IPS DF 19.7 (cell line): ENCODE data around the gene MVB12B.
A peak's percentile ranks its signal among the peaks of the same experiment; 100 is the strongest.
"Not testable (repeated sequence)": the region's sequence is repeated elsewhere in the genome, so short reads cannot be mapped to it uniquely, and the experiment has no call there.

Experiments
- DNase-seq: peaks from one replicate; pipeline ENCODE4 v3.0.0-alpha.2; 2013; ENCODE audit warnings: low read depth, low spot score

MVB12B gene

DNA sequence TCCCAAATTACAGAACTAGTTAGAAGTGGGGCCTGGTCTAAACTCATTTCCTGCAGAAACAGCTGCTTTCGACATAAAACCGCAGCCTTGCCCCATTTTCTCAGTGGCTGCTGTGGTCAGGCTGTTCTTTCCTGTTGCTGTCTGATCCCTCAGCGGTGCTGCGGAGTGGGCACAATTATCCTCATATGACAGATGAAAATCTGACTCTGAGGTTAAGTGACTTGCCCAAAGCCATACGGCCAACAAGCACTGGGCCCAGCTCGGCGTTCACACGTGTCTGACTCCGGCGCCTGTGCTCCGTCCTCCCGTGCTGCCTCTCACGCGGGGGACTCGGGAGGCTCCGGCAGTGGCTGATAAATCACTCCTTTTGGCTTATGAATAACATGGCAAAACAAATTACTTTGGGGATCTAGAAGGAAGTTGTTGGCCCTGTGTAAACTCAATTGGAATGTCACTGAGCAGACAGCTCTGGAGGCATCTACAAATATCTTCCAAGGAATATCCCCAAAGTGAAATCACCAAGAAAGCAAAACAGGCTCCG, 144.5 kb downstream of the MVB12B start:
- DNase-seq, result no peak

DNA sequence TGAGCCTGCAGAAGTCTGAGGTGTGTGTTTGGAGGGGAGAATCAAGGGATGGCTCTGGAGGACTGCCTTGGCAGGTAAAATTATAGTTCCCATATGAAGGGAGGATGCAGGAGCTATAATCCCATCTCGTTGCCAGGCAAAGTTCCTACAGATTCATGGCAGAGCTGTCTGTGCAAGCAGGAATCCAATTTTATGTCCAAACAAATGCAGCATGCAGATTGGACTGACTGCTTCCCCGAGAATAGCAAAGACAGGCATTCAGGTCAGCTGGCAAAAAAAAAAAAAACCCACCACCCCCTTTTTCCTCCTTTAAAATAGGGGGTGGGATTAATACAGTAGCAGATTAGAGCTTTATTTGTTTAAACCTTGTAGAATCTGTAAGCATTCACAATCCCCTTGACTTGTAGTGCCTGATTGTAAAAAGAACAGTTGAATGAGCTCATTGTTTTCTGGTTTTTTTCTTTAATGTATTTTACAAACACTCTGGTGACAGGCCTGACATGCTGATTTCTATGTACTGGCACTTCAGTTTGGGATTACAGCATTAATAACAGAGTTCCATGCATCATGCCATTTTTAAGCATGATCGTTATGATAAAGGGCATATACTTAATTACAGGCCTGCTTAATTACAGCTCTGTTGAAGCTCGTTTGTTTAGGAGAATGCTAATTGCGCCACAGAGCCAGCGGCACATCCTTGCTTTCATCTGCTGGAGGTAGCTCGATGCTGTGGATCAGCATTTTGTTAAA, 145.7 kb downstream of the MVB12B start:
- DNase-seq, result no peak

DNA sequence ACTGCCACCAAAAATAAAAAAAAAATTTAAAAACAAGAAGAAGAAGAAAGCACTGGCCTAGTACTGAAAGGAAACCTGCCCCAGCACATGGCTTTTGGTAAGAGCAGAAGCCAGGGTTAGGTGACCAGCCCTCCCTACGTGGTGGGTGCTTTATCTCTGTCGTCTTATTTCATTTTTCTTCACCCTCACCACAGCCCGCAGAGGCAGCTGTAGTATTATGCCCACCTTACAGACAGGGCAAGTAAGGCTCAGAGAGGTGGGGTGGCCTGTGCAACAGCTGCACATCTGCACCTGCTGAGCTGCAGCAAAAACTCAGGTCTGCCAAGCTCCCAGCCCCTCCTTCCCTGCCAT, 146.3 kb downstream of the MVB12B start:
- DNase-seq, result no peak

DNA sequence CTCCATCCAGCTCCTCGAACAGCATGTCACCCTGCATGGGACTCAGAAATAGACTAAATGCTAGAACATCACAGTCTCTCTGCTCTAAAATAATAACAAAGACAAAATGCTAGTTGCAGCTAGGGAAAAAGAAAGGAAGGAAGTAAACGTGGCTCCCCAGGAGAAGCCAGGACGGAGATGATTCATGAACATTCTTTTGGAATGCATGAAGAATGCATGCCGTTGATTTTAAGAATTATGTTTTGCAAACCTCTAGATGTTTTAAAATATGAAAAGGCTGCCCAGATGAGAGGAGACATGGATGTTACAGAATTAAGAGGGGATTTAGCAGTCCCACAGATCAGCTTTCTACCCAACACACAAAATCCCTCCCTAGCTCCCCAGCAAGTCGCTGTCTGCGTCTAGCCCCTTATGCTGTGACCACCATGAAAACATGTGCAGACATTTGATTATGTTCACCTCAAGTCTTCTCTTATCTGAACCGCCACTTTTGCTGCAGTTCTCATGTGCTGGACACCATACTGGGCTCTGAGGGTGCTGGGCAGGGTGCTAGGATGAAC, 147.7 kb downstream of the MVB12B start:
- no peak for DNase-seq

DNA sequence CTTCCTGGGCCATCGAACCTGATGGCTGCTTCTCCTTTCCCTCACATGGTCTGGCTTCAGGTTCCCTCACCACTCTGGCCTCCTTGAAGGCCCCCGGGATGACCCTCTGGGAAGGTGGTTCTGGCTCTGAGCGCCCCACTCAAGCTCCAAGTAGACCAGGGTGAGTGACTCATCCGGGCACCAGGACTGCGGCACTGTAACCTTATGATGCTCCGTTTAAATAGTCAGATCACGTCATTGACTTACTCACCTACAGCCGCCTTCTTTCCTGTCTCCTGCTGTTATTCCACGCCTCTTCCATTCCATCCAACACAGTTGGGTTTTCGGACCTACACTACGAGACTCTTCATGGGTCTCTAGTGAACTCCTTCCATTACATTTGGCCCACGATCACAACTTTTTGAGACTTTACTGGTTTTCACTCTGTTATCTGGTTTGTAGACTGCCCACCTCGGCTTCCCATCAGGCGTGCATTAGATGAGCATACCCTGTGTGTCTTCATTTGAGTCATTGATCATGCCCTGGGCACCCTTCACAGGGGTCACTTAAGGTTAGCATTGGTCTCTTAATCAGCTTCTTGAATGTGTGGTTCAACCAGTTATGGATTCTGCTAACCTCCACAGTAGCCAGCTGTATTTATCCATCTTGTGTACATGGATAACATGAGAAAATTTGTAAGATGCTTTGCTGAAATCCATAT, 148.3 kb downstream of the MVB12B start:
- no peak for DNase-seq

DNA sequence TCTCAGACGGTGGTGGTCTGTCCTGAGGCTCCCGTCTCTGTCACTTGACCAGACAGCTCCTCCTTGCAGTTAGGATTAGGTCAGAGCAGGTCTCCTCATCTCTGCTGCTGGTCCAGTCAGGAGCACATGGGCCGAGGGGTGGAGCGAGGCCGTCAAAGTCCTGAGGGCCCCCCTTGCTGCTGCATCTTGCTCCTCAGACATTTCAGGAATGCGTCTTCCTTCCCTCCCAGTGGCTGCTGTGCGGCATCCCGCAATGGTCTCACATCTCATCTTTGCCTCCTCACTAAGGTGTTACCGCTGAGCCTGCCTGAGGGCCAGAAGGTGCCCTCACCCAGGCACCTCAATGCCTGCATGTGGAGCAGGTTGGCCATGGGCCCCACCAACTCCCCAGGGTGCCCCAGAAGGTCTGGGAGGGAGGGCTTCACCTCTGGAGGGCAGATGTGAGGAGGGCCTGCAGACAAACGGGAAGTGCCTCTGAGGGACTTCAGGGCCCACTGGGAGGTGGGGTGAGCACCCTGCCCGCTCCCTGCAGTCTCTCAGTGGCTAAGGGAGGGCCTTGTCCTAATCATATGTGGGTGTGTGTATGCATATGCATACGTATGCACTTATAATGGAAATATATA, 149.4 kb downstream of the MVB12B start:
- no peak for DNase-seq

DNA sequence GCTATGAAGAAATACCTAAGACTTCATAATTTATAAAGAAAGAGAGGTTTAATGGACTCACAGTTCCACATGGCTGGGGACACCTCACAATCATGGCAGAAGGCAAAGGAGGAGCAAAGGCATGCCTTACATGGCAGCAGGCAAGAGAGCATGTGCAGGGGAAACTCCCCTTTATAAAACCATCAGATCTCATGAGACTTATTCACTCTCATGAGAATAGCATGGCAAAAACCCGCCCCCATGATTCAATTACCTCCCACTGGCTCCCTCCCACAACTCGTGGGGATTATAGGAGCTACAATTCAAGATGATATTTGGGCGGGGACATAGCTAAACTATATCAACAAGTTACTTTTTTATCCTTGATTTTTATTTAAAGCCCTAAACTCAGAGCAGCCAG, 150.8 kb downstream of the MVB12B start:
- not testable (repeated sequence) for DNase-seq

DNA sequence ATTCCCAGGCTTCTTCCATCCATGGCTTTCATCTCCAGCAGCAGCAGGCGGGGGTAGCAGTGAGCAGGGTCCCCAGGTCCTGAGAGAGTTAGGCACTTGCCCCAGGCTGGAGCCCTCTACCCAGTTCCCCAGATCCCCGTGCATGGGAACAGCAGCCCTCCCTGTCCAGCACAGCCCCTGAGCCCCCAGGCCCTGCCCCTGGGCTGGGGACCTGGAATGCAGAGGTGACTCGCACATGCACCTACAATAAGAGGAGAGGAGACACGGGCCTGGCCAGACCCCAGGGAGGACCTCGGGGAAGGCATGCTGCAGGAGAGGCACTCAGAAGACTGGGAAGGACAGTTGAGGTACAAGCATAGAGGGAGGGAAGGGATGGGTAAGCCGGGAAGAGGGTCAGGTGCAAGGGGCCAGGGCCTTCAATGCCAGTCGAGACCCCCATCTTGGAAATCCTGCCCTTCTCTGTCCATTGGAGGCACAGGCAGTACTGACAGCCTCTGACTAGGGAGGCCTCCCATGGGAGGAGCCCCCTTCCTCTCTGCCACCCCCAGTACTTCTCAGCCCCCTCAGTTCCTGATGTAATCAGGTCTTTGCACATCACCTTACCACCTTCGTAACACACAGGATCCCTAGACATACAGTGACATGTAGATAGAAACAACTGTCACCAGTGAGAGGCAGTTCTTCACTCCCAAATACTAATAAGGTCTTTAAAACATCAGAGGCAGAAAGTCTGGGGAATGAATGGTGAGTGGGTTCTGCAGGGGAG, 151.8 kb downstream of the MVB12B start:
- DNase-seq, result no peak

DNA sequence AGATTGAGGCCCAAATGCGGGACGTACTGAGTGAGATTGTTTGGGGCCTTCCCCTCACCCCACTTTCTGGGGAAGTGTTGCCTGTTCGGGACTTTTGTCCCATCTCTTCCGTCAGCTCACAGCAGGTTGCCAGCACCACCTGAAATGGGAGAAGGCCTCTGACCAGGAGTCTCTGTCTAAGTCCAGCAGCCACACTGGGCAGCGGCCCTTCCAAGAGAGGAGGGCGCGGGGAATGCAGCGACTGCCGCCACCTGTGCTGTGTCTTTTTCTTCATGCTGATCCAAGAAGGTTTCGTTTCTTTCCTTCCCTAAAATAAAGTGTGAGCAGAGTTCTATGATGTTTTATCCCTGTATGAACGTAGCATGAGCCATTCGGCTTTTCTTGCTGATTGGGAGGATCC, 152.9 kb downstream of the MVB12B start:
- no peak for DNase-seq

DNA sequence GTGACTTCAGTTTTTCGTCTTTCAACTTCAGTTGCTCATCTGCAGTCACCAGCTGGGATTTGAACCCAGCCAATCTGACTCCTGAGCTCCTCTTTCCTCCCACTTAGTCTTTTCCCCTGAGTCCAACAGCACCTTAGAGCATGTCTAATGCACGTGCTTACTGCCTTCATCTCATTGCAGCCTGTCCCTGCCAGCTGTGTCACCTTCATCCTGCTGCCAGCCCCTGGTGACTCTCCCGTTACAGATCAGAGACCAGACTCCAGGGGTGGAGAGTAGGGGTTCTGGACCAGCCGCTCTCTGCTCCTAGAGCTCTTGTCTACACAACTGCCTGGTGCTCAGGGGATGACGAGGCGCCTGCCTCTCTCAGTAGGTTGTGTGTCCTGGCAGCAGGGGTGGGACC, 154.2 kb downstream of the MVB12B start:
- no peak for DNase-seq

DNA sequence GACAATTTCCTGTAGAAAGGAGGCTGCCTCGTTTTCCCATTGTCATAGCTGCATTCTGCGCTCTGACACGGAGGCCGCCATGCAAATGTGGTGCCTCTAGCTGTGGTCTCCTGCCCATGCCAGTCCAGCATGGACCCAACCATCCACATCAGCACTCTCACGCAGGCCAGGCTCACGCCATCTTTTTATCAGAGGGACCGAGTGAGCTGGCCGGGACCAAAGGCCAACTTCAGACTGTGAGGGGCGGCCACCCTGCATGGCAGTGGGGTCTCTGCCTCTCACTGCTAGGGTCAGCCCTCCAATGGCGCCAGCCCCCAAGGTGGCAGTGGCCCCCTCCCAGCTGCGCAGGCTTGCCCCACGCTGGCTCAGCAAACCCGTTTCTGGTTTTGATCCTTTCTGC, 155.2 kb downstream of the MVB12B start:
- no peak for DNase-seq

DNA sequence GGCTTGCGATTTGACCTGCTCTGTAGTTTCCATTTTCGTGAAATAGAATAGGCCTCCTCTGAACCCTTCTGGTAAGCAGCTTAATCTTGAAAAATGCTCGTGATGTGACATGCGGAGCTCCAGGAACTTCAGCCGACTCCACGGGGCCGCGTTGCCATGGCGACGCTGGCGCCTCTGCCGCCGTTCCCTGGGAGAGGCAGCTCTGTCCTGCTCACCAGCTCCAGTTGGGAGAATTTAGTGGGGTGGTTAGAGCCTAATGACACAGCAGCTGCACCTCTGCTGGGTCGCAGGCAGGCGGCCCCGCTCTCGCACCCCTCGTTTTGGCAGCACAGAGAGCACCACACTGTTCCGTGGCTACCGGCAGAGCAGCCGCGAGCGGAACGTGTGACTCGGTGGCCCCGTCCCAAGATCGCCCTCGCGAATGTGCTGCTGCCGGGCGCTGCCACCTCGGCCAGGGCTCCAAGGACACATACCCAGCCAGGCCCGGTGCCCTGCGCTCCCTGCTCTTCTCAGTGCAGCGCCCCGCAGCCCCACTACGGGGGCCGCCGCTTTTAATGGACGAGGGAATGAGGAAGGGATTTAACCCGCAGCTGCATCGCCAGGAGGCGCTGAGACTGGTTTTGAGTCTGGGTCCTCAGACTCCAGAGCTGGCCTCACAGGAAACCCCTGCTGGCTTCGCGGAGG, 155.9 kb downstream of the MVB12B start:
- DNase-seq, result peak; percentile 40

DNA sequence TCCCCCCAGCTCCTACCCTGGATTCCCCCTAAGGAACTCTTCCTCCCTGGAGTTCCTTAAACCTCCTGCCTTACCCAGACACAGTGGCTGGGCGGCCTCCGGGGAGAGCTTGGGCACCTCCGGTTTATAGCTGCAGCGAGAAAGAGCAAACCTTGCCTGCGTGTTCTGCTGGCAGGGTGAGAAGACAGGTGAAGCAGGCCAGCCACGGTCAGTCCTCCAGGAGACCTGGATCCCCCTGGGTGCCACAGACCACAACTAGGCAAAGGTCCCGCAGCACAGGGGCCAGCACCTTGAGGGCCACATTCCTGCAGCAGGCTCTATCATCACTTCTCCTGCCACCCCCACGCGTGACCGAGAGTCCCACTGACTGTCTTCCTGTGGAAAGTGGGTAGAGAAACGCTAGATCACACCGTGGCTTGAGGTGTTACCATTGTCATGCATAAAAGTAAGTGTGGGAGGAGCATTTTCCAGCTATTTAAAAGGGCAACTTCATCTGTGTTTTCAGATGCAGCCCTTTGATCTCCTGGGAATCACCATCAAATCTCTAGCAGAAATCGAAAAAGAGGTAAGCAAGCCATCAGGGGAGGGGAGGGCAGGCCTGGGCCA, 156.9 kb downstream of the MVB12B start:
- DNase-seq, result no peak

DNA sequence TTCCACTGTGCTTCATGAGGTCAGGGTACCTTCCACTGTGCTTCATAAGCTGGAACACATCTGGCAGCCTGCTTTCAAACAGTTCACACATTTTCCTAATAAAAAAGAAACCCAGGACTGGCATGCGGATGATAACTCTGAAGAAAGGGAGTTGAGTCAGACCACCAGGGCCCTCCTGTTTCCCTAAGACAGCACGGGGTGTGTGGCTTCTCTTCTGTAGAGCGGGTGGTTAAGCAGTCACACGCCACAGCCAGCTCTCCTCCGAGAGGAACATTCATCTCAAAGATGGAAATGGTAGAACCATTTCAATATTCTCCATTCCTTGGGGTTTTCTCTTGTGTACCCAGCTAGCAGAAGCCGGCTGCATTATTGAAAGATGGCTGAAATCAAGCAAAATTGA, 159.0 kb downstream of the MVB12B start:
- DNase-seq, result no peak

DNA sequence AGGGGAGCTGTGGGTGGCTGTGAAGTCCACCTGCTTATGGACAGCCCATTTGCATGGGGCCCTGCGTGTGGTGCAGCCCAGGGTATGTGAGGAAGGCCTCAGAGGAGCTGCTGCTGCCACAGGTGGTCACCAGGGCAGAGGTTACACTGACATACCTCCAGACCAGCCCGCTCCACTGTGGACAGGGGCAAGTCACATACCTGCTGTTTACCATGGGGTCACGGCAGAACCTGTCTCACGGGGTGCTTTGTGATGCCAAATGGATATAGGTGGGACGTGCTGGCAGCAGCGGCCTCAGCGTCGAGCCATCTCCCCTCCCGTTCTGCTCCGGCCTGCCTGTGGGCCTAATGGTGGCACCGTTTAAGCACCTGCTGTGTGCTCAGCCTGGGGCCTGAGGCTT, 159.6 kb downstream of the MVB12B start:
- no peak for DNase-seq

DNA sequence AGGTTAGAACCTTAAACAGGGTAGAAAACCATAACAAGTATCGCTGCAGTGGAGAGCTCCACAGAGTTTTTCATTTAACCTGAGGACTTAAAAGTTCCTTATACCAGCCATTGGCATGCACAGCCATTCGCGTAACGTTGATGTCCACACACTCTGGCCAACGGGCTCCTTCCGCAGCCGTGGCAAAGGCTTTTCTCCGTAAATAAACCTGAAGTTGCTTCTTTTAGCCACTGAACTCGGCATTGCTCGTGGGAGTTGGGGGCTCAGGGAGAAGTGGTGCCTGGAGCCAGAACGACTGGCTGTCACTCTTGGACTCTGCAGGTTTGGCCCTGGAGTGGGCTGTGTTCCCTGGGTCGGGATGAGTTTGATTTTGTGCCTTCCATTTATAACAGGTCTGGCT, 161.2 kb downstream of the MVB12B start:
- no peak for DNase-seq

DNA sequence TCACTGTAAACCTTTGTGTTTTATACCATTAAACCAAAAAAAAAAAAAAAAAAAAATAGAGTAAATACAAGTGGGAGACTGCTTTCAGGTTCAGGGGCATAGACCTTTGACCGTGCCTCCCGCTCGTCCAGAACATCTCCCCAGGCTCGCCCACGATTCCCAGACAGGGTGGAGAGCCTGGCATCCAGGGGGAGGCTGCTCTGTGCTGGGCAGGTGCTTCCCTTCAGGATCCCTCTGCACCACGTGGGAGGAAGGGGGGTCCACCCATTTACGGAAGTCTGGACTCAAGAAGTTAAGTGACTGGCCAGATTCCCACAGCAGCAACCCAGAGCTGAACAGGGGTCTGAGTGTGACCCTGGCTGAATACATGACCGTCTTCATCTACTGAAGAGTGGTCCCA, 161.7 kb downstream of the MVB12B start:
- DNase-seq, result no peak

DNA sequence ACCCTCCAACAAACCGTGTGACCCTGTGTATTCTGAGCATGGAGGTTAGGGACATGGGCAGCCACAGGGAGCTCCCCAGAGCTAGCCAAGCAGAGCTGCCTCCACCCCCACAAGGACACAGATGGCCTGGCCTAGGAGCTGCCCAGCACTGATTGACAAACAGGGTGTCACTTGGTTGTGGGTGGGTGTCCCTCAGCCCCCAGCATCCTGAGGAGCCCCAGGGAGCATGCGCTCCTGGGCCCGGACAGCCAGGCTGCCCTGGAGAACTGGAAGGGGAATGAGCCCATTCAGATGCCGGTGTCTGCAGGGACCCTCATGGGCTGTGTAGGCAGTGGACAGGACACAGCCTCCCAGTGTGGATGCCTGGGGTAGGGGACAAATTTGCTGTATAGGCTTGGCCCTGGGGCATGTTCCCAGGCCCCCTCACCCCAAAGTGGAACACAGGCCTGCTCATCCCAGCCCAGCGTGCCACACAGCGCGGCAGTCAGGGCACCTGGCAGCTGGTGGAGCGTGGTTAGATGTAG, 162.3 kb downstream of the MVB12B start:
- DNase-seq, result no peak

DNA sequence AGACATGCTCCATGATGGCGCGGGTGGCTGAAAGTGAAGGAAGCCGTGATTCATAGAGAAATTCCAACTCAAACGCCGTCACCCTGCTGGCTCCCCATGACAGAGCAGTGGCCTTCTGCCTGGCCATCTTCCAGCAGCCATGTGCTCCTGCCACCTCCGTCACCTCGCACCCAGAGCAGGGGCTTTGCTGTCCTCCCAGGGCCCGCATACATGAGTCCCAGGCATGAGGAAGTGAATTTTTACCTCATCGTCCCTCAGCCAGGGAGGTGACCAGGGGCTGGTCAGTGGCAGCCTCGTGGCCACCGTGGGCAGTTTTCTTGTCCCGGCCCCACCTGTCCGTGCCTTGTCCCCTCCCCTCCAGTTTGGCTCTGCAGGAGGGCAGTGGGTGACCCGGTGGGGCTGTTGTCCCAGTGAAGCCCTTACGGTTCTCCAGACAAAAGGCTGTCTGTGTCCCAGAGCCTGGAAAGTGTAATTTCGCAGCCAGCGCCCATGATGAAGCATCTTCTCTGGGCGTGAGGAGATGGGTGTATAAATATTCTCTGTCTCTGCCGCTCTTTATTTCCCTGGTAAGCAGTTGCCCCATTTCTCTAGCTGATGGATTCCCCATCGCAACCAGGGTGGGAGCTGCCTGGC, 163.1 kb downstream of the MVB12B start:
- no peak for DNase-seq

DNA sequence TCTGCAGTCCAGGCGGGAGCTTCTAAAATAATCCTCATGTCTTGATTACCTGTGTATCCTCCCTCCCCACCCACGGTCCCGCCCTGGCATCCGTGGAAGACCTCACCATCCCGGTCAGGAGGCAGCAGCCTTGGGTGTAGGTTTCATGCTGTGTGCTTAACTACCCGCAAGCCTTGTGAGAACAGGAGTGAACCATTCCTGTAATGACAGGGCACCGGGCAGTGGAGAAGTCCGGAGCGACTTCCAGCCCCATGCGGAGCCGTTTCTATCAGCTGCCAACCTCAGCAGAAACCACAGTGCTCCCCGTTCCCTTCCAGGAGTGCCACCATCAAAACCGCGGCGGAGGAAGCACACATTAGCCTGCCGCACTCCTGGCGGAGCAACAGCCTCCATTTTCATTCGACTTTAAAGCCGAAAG, 163.6 kb downstream of the MVB12B start:
- DNase-seq, result no peak
